Kidney (tissue), 14 donors: ENCODE data around the gene USP37. TPM values are rescaled to one million over a fixed set of nuclear protein-coding genes. Genes with fewer than 3 reads are reported as not detected.

Experiments
- DNase-seq, 5 donors: peaks; one replicate each; pipeline ENCODE4 v3.0.0-alpha.2; 2013 to 2020
- FAIRE-seq: peaks from 2 replicates; lab custom pipeline; 2012; peaks lifted over from hg19 to GRCh38; lab: Jason Lieb, UNC
- H3K27ac ChIP-seq, 2 donors: one replicate each; pipeline ENCODE4 v1.7.0; 2013; ENCODE audit warnings: low read depth in 2 of 2, low read length in 2 of 2, inconsistent platforms in 1 of 2
- H3K27me3 ChIP-seq: one replicate; pipeline ENCODE4 v1.7.1; 2013; ENCODE audit warnings: low read length, inconsistent platforms; ENCODE audit not compliant: control insufficient read depth, insufficient read depth
- H3K36me3 ChIP-seq, 3 donors: one replicate each; pipeline versions ENCODE4 v1.7.0 to v1.7.1; 2013; ENCODE audit warnings: low read length in 3 of 3, control low read depth in 1 of 3, inconsistent platforms in 1 of 3; ENCODE audit not compliant: insufficient read depth in 3 of 3, control insufficient read depth in 2 of 3
- H3K4me1 ChIP-seq, 3 donors: one replicate each; pipeline versions ENCODE4 v1.7.0 to v1.7.1; 2013; ENCODE audit warnings: low read length in 3 of 3, inconsistent platforms in 1 of 3, low read depth in 1 of 3; ENCODE audit not compliant: control insufficient read depth in 2 of 3, insufficient read depth in 2 of 3
- H3K4me3 ChIP-seq, 3 donors: one replicate each; pipeline versions ENCODE4 v1.7.0 to v1.8.1; 2013; ENCODE audit warnings: low read length in 3 of 3, control low read depth in 1 of 3, inconsistent platforms in 1 of 3
- H3K9ac ChIP-seq, 3 donors: one replicate each; pipeline versions ENCODE4 v1.7.0 to v1.7.1; 2013; ENCODE audit warnings: low read length in 3 of 3, control low read depth in 1 of 3, inconsistent platforms in 1 of 3
- H3K9me3 ChIP-seq, 3 donors: one replicate each; pipeline versions ENCODE4 v1.7.0 to v1.7.1; 2013; ENCODE audit warnings: low read length in 3 of 3, control low read depth in 1 of 3, inconsistent platforms in 1 of 3; ENCODE audit not compliant: control insufficient read depth in 2 of 3, insufficient read depth in 1 of 3
- CTCF ChIP-seq: IDR thresholded peaks from 3 replicates; pipeline ENCODE4 v1.5.1; 2012; ENCODE audit warnings: mild to moderate bottlenecking, moderate library complexity, borderline replicate concordance; ENCODE audit not compliant: insufficient read depth; ENCODE audit errors: extremely low read depth
- intact Hi-C: fragments of 100-400 bp; cut with DNase I; formaldehyde crosslinking; loops from one replicate; pipeline ENCODE4 v1.11.1; 2022
- polyA plus RNA-seq: library from polyadenylated mRNA; stranded (reverse); fragments of 350-450 nt; fragmentation: Illumina TruSeq; extraction: RNeasy Lipid Tissue Mini Kit (QIAGEN cat#74804); gene quantifications from one replicate; pipeline ENCODE4 v1.2.3, GENCODE V29; 2014; ENCODE audit warnings: low read depth, low replicate concordance; ENCODE audit not compliant: insufficient read depth
- total RNA-seq: library from RNA; stranded (reverse); fragmentation: NEBNext Ultra II Directional; extraction: Animal tissue kit (Norgen Biotek cat#: 25700); gene quantifications from one replicate; pipeline ENCODE4 v1.2.1, GENCODE V29; 2021
- donor health status: control.
- donor health status: control.
- donor health status: control.
- donor health status: control.
- donor health status: control.
- donor health status: DM: yes; HTN: yes; CAD: no.
- donor health status: Normal renal cell carcinoma (clear cell type).

The USP37 gene
- total and polyA plus RNA-seq, 2 donors from 2014 or later = 1.8 to 13.5 TPM

- FAIRE-seq (no peak), DNase-seq (no peak)
- intact Hi-C loops = no loop called here
- H3K27ac ChIP-seq = no peak overlapping the region
- H3K27me3 ChIP-seq = no peaks in the 10 kb centered on the region
- peaks cover 0 to 2% (median 0%) of the 10 kb centered on the region in 3 donors for H3K4me1 ChIP-seq
- no peaks in the 10 kb centered on the region for H3K9me3 ChIP-seq
- H3K4me3 ChIP-seq = no peak overlapping the region
- no peak overlapping the region for H3K9ac ChIP-seq
- no peak for TF ChIP-seq CTCF
- peaks cover 2 to 8% (median 5%) of the 10 kb centered on the region in 3 donors for H3K36me3 ChIP-seq
Observed at GRCh38 chr2:218472988-218473387, 95.2 kb downstream of the USP37 start.

GRCh38 chr2:218471982-218472381 is 96.2 kb downstream of the USP37 start:
- Histone ChIP-seq H3K4me3 (no peak overlapping the region), H3K4me1 (peaks cover 0 to 2% (median 0%) of the 10 kb centered on the region in 3 donors), H3K9ac (no peak overlapping the region), H3K27ac (no peak overlapping the region), H3K27me3 (no peaks in the 10 kb centered on the region), H3K9me3 (no peaks in the 10 kb centered on the region), H3K36me3 (peaks cover 2 to 8% (median 5%) of the 10 kb centered on the region in 3 donors)
- no peak for TF ChIP-seq CTCF
- DNase-seq (peak in 1 of 5 donors; percentile 2), FAIRE-seq (no peak)
- intact Hi-C loops = no loop called here

- H3K9me3 ChIP-seq = no peaks in the 10 kb centered on the region
- no peak overlapping the region for H3K9ac ChIP-seq
- H3K4me3 ChIP-seq = no peak overlapping the region
- DNase-seq = no peak
- intact Hi-C loops = no loop called here
- no peak for TF ChIP-seq CTCF
- H3K36me3 ChIP-seq = peaks cover 2 to 8% (median 5%) of the 10 kb centered on the region in 3 donors
- peaks cover 0 to 2% (median 0%) of the 10 kb centered on the region in 3 donors for H3K4me1 ChIP-seq
- no peak overlapping the region for H3K27ac ChIP-seq
- H3K27me3 ChIP-seq = no peaks in the 10 kb centered on the region
- FAIRE-seq = no peak
Observed at GRCh38 chr2:218471036-218471435, 97.1 kb downstream of the USP37 start.

GRCh38 chr2:218470448-218470847 is 97.7 kb downstream of the USP37 start:
- no peak overlapping the region for H3K27ac ChIP-seq
- no peak overlapping the region for H3K4me3 ChIP-seq
- no peak for FAIRE-seq
- H3K36me3 ChIP-seq = peaks cover 2 to 8% (median 5%) of the 10 kb centered on the region in 3 donors
- no peaks in the 10 kb centered on the region for H3K9me3 ChIP-seq
- peak in 1 of 5 donors; percentile 2 for DNase-seq
- TF ChIP-seq CTCF = no peak
- intact Hi-C loops = no loop called here
- no peaks in the 10 kb centered on the region for H3K27me3 ChIP-seq
- peaks cover 0 to 2% (median 0%) of the 10 kb centered on the region in 3 donors for H3K4me1 ChIP-seq
- no peak overlapping the region for H3K9ac ChIP-seq
